Measurements from ENCODE around the gene HDAC1. TPM values are rescaled to one million over a fixed set of nuclear protein-coding genes. Genes with fewer than 3 reads are reported as not detected.

HDAC1 gene
- total RNA-seq, 1 experiment from 2014 or later, result 186 TPM

DNA sequence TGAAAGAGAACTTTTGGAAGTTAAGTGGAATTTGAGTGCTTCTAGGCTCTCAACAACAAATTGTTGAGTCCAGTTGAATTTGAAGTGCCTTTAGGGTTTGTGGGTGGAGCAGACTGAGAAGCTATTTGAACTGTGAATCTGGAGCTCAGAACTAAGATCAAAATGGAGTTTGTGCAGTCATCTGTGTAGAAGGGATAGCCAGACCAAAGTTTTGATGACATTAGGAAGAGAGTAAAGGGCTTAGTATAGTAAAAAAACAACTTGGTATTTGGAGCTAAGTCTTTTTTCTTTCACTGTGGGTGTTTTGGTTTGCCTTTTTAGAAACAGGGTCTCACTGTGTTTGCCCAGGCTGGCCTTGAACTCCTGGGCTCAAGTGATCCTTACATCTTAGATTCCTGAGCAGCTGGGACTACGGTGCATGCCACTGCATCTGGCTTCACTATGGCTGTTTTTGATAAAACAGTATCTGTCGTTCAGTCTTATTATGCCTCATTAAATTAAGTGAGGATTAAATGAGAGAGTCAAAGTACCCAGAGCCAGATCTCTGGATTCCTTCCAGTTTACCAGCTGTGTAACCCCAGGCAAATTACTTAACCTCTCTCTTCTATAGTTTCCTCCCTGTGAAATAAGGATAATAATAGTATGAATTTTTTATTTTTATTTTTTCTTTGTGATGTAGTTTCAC lies 20.0 kb downstream of the HDAC1 start:
- H3K27ac Mint-ChIP-seq (ENCODE audit: unreplicated experiment), result no peak overlapping the region
- peaks cover 19% of the 10 kb centered on the region for H3K36me3 Mint-ChIP-seq (ENCODE audit: insufficient read depth, unreplicated experiment)
- no peaks in the 10 kb centered on the region for H3K27me3 Mint-ChIP-seq (ENCODE audit: unreplicated experiment)
- H3K4me1 Mint-ChIP-seq (ENCODE audit: low read depth, unreplicated experiment), result peaks cover 38% of the 10 kb centered on the region
- CTCF ChIA-PET, result interaction anchor here (1.4 kb wide), 1 partner anchor 10 kb away, joined by 4 read pairs; no protein-coding TSS in a partner anchor
- TF ChIP-seq, protein P1, sequence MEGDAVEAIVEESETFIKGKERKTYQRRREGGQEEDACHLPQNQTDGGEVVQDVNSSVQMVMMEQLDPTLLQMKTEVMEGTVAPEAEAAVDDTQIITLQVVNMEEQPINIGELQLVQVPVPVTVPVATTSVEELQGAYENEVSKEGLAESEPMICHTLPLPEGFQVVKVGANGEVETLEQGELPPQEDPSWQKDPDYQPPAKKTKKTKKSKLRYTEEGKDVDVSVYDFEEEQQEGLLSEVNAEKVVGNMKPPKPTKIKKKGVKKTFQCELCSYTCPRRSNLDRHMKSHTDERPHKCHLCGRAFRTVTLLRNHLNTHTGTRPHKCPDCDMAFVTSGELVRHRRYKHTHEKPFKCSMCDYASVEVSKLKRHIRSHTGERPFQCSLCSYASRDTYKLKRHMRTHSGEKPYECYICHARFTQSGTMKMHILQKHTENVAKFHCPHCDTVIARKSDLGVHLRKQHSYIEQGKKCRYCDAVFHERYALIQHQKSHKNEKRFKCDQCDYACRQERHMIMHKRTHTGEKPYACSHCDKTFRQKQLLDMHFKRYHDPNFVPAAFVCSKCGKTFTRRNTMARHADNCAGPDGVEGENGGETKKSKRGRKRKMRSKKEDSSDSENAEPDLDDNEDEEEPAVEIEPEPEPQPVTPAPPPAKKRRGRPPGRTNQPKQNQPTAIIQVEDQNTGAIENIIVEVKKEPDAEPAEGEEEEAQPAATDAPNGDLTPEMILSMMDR (IDR thresholded peaks at IDR 0.05; ENCODE audit: unreplicated experiment), result no peak
- BruUV-seq (replicated peaks), result no TSS peak
- no peaks in the 10 kb centered on the region for H3K9me3 Mint-ChIP-seq (ENCODE audit: low read depth, unreplicated experiment)
- intact Hi-C loops (cut with micrococcal nuclease; ENCODE audit: unreplicated experiment), result loop anchor here (1.0 kb wide), 1 partner anchor 48 kb away; no protein-coding TSS in a partner anchor
- DNase-seq, result no peak
- no peak overlapping the region for H3K4me3 Mint-ChIP-seq (ENCODE audit: low read depth, unreplicated experiment)

GRCh38 chr1:32316903-32317277 lies 25.0 kb downstream of the HDAC1 start:
- Mint-ChIP-seq H3K9me3 (ENCODE audit: low read depth, unreplicated experiment) (no peaks in the 10 kb centered on the region), H3K36me3 (ENCODE audit: insufficient read depth, unreplicated experiment) (peaks cover 39% of the 10 kb centered on the region), H3K4me1 (ENCODE audit: low read depth, unreplicated experiment) (peaks cover 28% of the 10 kb centered on the region), H3K4me3 (ENCODE audit: low read depth, unreplicated experiment) (no peak overlapping the region), H3K27ac (ENCODE audit: unreplicated experiment) (peak overlapping the region; percentile 18), H3K27me3 (ENCODE audit: unreplicated experiment) (no peaks in the 10 kb centered on the region)
- TF ChIP-seq, protein P1 (IDR thresholded peaks at IDR 0.05; ENCODE audit: unreplicated experiment), result no peak
- BruUV-seq (replicated peaks), result no TSS peak
- intact Hi-C loops (cut with micrococcal nuclease; ENCODE audit: unreplicated experiment), result loop anchor here (1.0 to 5.0 kb wide), 2 partner anchors 75 to 102 kb away; no protein-coding TSS in a partner anchor
- DNase-seq, result no peak
- CTCF ChIA-PET, result interaction anchor here (0.9 to 1.3 kb wide), 3 partner anchors 76 to 101 kb away, joined by 3 to 13 read pairs (median 5); no protein-coding TSS in a partner anchor

DNA sequence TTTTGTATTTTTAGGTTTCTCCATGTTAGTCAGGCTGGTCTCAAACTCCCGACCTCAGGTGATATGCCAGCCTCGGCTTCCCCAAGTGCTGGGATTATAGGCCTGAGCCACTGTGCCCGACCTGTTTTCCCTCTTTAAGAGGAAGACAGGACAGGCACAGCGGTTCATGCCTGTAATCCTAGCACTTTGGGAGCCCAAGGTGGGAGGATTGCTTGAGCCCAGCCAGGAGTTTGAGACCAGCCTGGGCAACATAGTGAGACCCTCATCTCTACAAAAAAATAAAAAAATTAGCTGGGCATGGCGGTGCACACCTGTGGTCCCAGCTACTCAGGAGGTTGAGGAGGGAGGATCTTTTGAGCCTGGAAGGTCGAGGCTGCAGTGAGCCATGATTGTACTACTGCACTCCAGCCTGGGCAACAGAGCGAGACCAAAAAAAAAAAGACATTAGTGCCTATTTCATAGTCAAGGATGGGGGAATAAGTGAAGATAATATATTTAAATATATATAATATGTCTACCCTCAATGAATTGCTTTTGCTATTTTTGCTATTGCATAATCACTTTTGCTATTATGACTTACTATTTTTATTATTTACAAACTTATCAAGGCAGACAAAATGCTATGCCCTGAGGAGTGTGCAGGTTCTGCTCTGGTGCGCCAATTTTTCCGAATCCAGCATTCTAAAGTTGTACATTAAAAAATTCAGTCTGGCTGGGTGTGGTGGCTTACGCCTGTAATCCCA lies 26.4 kb downstream of the HDAC1 start:
- Mint-ChIP-seq H3K4me3 (ENCODE audit: low read depth, unreplicated experiment) (no peak overlapping the region), H3K27ac (ENCODE audit: unreplicated experiment) (no peak overlapping the region), H3K36me3 (ENCODE audit: insufficient read depth, unreplicated experiment) (peaks cover 39% of the 10 kb centered on the region), H3K9me3 (ENCODE audit: low read depth, unreplicated experiment) (no peaks in the 10 kb centered on the region), H3K4me1 (ENCODE audit: low read depth, unreplicated experiment) (peaks cover 37% of the 10 kb centered on the region), H3K27me3 (ENCODE audit: unreplicated experiment) (no peaks in the 10 kb centered on the region)
- TF ChIP-seq, protein P1 (IDR thresholded peaks at IDR 0.05; ENCODE audit: unreplicated experiment), result no peak
- CTCF ChIA-PET, result no interaction called here
- DNase-seq, result no peak
- no TSS peak for BruUV-seq (replicated peaks)
- intact Hi-C loops (cut with micrococcal nuclease; ENCODE audit: unreplicated experiment), result loop anchor here (5.0 kb wide), 1 partner anchor 76 kb away; no protein-coding TSS in a partner anchor

- CTCF ChIA-PET, result interaction anchor here (0.6 to 1.9 kb wide), 16 partner anchors 10 to 686 kb away, joined by 3 to 15 read pairs (median 6); partner anchors contain the start of genes LCK, MARCKSL1 and TXLNA
- no peaks in the 10 kb centered on the region for H3K27me3 Mint-ChIP-seq (ENCODE audit: unreplicated experiment)
- peak overlapping the region; percentile 54 for H3K4me3 Mint-ChIP-seq (ENCODE audit: low read depth, unreplicated experiment)
- H3K4me1 Mint-ChIP-seq (ENCODE audit: low read depth, unreplicated experiment), result peaks cover 22% of the 10 kb centered on the region
- peak; percentile 81 for DNase-seq
- TF ChIP-seq, protein P1 (IDR thresholded peaks at IDR 0.05; ENCODE audit: unreplicated experiment), result no peak
- H3K36me3 Mint-ChIP-seq (ENCODE audit: insufficient read depth, unreplicated experiment), result peaks cover 56% of the 10 kb centered on the region
- BruUV-seq (replicated peaks), result no TSS peak
- intact Hi-C loops (cut with micrococcal nuclease; ENCODE audit: unreplicated experiment), result no loop called here
- H3K9me3 Mint-ChIP-seq (ENCODE audit: low read depth, unreplicated experiment), result no peaks in the 10 kb centered on the region
- H3K27ac Mint-ChIP-seq (ENCODE audit: unreplicated experiment), result peak overlapping the region; percentile 80
Measured at GRCh38 chr1:32321712-32322291, 29.9 kb downstream of the HDAC1 start.
